ENCODE data around the gene ARMC8.

DNA sequence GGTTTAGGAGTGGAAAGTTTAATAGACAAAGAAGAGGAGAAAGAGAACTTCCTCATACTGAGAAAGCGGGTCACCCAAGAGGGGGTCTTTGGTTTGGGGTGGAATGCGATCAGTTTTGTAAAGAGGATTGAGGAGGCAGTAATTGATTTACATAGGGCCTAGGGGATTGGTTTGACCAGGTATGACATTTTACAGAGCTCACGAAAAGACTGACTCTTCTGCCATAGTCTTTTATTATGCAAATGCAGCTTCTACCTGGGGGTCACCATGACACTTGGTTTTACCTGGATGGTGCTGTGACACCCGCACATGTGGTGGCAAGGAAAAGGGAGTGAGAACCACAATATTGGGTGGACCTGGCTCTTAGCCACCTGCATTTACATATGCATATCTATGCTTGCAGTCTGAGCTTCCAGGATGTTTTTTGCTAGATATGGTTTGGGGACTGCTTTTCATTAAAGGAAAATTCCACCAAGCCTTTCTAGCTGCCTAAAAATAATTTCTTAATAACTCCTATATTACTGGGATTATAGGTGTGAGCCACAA lies 149.4 kb downstream of the ARMC8 start:
- TF ChIP-seq CTCF (IDR thresholded peaks at IDR 0.05) (no peak), POLR2AphosphoS5 (IDR thresholded peaks at IDR 0.05) (no peak), POLR2A (IDR thresholded peaks at IDR 0.05) (no peak), EP300 (IDR thresholded peaks at IDR 0.05) (no peak)

Data from stomach (tissue), 4 donors.